Endodermal cell (in vitro differentiated cells): ENCODE measurements around the gene GALNT2. TPM values are rescaled to one million over a fixed set of nuclear protein-coding genes. Genes with fewer than 3 reads are reported as not detected.

Experiments used
- DNase-seq: peaks from one replicate; pipeline ENCODE4 v3.0.0-alpha.2; 2017
- H3K27ac ChIP-seq: 2 replicates; pipeline ENCODE4 v1.5.1; 2013; ENCODE audit warnings: mild to moderate bottlenecking, low read depth, low read length, moderate library complexity
- H3K27me3 ChIP-seq: 2 replicates; pipeline ENCODE4 v1.6.1; 2013; ENCODE audit warnings: mild to moderate bottlenecking, low read length, moderate library complexity; ENCODE audit not compliant: insufficient read depth, control insufficient read depth, poor library complexity, severe bottlenecking
- H3K36me3 ChIP-seq: 2 replicates; pipeline ENCODE4 v1.7.0; 2013; ENCODE audit warnings: mild to moderate bottlenecking, low read length, moderate library complexity; ENCODE audit not compliant: control insufficient read depth, insufficient read depth
- H3K4me1 ChIP-seq: one replicate; pipeline ENCODE4 v1.7.0; 2013; ENCODE audit warnings: low read length; ENCODE audit not compliant: control insufficient read depth, insufficient read depth
- H3K4me3 ChIP-seq: 2 replicates; pipeline ENCODE4 v1.5.1; 2013; ENCODE audit warnings: mild to moderate bottlenecking, low read length, moderate library complexity
- H3K9ac ChIP-seq: 2 replicates; pipeline ENCODE4 v1.6.1; 2013; ENCODE audit warnings: mild to moderate bottlenecking, low read length, moderate library complexity; ENCODE audit not compliant: poor library complexity, severe bottlenecking; ENCODE audit errors: extremely low read depth
- H3K9me3 ChIP-seq: 2 replicates; pipeline ENCODE4 v1.6.1; 2013; ENCODE audit warnings: mild to moderate bottlenecking, low read length, moderate library complexity; ENCODE audit not compliant: control insufficient read depth
- H3K27ac Mint-ChIP-seq: 2 replicates; pipeline ENCODE4 v1.8.0; 2020; ENCODE audit warnings: mixed read lengths
- H3K27me3 Mint-ChIP-seq: 2 replicates; pipeline ENCODE4 v1.8.0; 2021; ENCODE audit warnings: mild to moderate bottlenecking, mixed read lengths; ENCODE audit not compliant: insufficient read depth
- H3K36me3 Mint-ChIP-seq: 2 replicates; pipeline ENCODE4 v1.8.0; 2020; ENCODE audit warnings: low read depth, mixed read lengths
- H3K4me1 Mint-ChIP-seq: 2 replicates; pipeline ENCODE4 v1.8.0; 2020; ENCODE audit warnings: mixed read lengths
- H3K4me3 Mint-ChIP-seq: 2 replicates; pipeline ENCODE4 v1.8.0; 2020; ENCODE audit warnings: mild to moderate bottlenecking, moderate library complexity, mixed read lengths
- H3K9me3 Mint-ChIP-seq: 2 replicates; pipeline ENCODE4 v1.8.0; 2020; ENCODE audit warnings: mild to moderate bottlenecking, mixed read lengths
- CTCF ChIP-seq: fragments of 200-600 bp; sonication (generic); conservative IDR thresholded peaks from 2 replicates; pipeline ENCODE4 v1.5.0; 2021; ENCODE audit warnings: antibody characterized with exemption, mild to moderate bottlenecking
- WGBS, 2 experiments: methylation state at CpG; one replicate each; pipeline versions ENCODE4 v1.1.5 to v1.1.7; 2013; ENCODE audit warnings: missing lambda C conversion rate in 2 of 2, mixed read lengths in 1 of 2; ENCODE audit not compliant: insufficient coverage in 1 of 2, insufficient read length in 1 of 2; 5-methylcytosine and 5-hydroxymethylcytosine counted together
- total RNA-seq, 2 donors: library from RNA; stranded (reverse); fragmentation: NEBNext Ultra II Directional in 1 of 2; extraction: Animal tissue kit (Norgen Biotek cat#: 25700) in 1 of 2; gene quantifications; 2 replicates in 1 of 2; 3 replicates in 1 of 2; pipeline ENCODE4 v1.2.1, GENCODE V29; 2021

Gene GALNT2
- total RNA-seq, 2 donors from 2014 or later, result 41.6 to 63.5 TPM

- Histone ChIP-seq H3K27me3 (no peaks in the 10 kb centered on the region), H3K36me3 (no peaks in the 10 kb centered on the region), H3K27ac (no peak overlapping the region), H3K9ac (no peak overlapping the region), H3K4me1 (peaks cover 9% of the 10 kb centered on the region), H3K4me3 (no peak overlapping the region), H3K9me3 (no peaks in the 10 kb centered on the region)
- peaks cover 7% of the 10 kb centered on the region for H3K9me3 Mint-ChIP-seq
- 96 to 98% methylated on average over 5 of the region's 5 CpGs for WGBS, 2 experiments
- peak overlapping the region; percentile 27 for H3K27ac Mint-ChIP-seq
- no peak for TF ChIP-seq CTCF
- H3K27me3 Mint-ChIP-seq, result peaks cover 15% of the 10 kb centered on the region
- DNase-seq, result no peak
- peaks cover 24% of the 10 kb centered on the region for H3K4me1 Mint-ChIP-seq
- no peak overlapping the region for H3K4me3 Mint-ChIP-seq
- H3K36me3 Mint-ChIP-seq, result peaks cover 22% of the 10 kb centered on the region
These were observed 120.3 kb downstream of the GALNT2 start for GRCh38 chr1:230187290-230187689.

GRCh38 chr1:230188826-230189225 is 121.8 kb downstream of the GALNT2 start:
- H3K4me3 Mint-ChIP-seq, result no peak overlapping the region
- no peak overlapping the region for H3K27ac Mint-ChIP-seq
- WGBS, 2 experiments, result 76 to 81% methylated on average over 4 to 6 of the region's 6 CpGs
- peaks cover 15% of the 10 kb centered on the region for H3K27me3 Mint-ChIP-seq
- no peak overlapping the region for H3K9ac ChIP-seq
- peaks cover 28% of the 10 kb centered on the region for H3K4me1 Mint-ChIP-seq
- peaks cover 9% of the 10 kb centered on the region for H3K4me1 ChIP-seq
- no peaks in the 10 kb centered on the region for H3K9me3 ChIP-seq
- H3K36me3 ChIP-seq, result no peaks in the 10 kb centered on the region
- H3K27ac ChIP-seq, result no peak overlapping the region
- H3K9me3 Mint-ChIP-seq, result peaks cover 7% of the 10 kb centered on the region
- H3K27me3 ChIP-seq, result no peaks in the 10 kb centered on the region
- no peak overlapping the region for H3K4me3 ChIP-seq
- no peak for TF ChIP-seq CTCF
- peaks cover 22% of the 10 kb centered on the region for H3K36me3 Mint-ChIP-seq
- no peak for DNase-seq

- no peak overlapping the region for H3K27ac ChIP-seq
- H3K4me1 ChIP-seq, result peaks cover 9% of the 10 kb centered on the region
- H3K27me3 ChIP-seq, result no peaks in the 10 kb centered on the region
- H3K9ac ChIP-seq, result no peak overlapping the region
- no peaks in the 10 kb centered on the region for H3K36me3 ChIP-seq
- H3K27ac Mint-ChIP-seq, result no peak overlapping the region
- WGBS, 2 experiments, result 80 to 85% methylated on average over 8 of the region's 8 CpGs
- H3K9me3 Mint-ChIP-seq, result peaks cover 7% of the 10 kb centered on the region
- no peaks in the 10 kb centered on the region for H3K9me3 ChIP-seq
- DNase-seq, result no peak
- peaks cover 19% of the 10 kb centered on the region for H3K36me3 Mint-ChIP-seq
- no peak for TF ChIP-seq CTCF
- peaks cover 15% of the 10 kb centered on the region for H3K27me3 Mint-ChIP-seq
- no peak overlapping the region for H3K4me3 Mint-ChIP-seq
- peaks cover 28% of the 10 kb centered on the region for H3K4me1 Mint-ChIP-seq
- H3K4me3 ChIP-seq, result no peak overlapping the region
These were observed 122.3 kb downstream of the GALNT2 start for GRCh38 chr1:230189341-230189740.
